Stimulated activated CD8-positive, alpha-beta memory T cell treated with anti-CD3 and anti-CD28 coated beads, Interleukin-4, amount 100 ng/mL, for 48 hours (primary cell): ENCODE data around the gene CADM1.

ENCODE experiments used
- DNase-seq: peaks from one replicate; pipeline ENCODE4 v3.0.0-alpha.2; 2020

Gene CADM1

GRCh38 chr11:115504276-115505158 is at the start of gene CADM1:
Gene CADM1 (minus strand): TSS chr11:115504415.
- DNase-seq: peak; percentile 85

GRCh38 chr11:115552773-115553438 is 48.7 kb upstream of the CADM1 start:
- no peak for DNase-seq

GRCh38 chr11:115552151-115552772 is 48.0 kb upstream of the CADM1 start:
- no peak for DNase-seq

- no peak for DNase-seq
These were observed 46.3 kb upstream of the CADM1 start for GRCh38 chr11:115550291-115551059.

GRCh38 chr11:115548878-115549528 is 44.8 kb upstream of the CADM1 start:
- no peak for DNase-seq

- DNase-seq: no peak
These were observed 41.5 kb upstream of the CADM1 start for GRCh38 chr11:115545581-115546210.

- DNase-seq: no peak
These were observed 40.3 kb upstream of the CADM1 start for GRCh38 chr11:115544422-115544948.

GRCh38 chr11:115541518-115541917 is 37.3 kb upstream of the CADM1 start:
- no peak for DNase-seq

GRCh38 chr11:115539844-115540243 is 35.6 kb upstream of the CADM1 start:
- DNase-seq: no peak

GRCh38 chr11:115535781-115536180 is 31.6 kb upstream of the CADM1 start:
- no peak for DNase-seq

GRCh38 chr11:115530752-115531151 is 26.5 kb upstream of the CADM1 start:
- DNase-seq: no peak

- DNase-seq: no peak
These were observed 24.0 kb upstream of the CADM1 start for GRCh38 chr11:115528225-115528624.

GRCh38 chr11:115527534-115528125 is 23.4 kb upstream of the CADM1 start:
- DNase-seq: no peak

- no peak for DNase-seq
These were observed 21.4 kb upstream of the CADM1 start for GRCh38 chr11:115525531-115526006.

- no peak for DNase-seq
These were observed 20.4 kb upstream of the CADM1 start for GRCh38 chr11:115524572-115524971.

GRCh38 chr11:115523727-115524399 is 19.6 kb upstream of the CADM1 start:
- no peak for DNase-seq

GRCh38 chr11:115522302-115522701 is 18.1 kb upstream of the CADM1 start:
- DNase-seq: no peak

GRCh38 chr11:115521825-115522224 is 17.6 kb upstream of the CADM1 start:
- no peak for DNase-seq

GRCh38 chr11:115518983-115519628 is 14.9 kb upstream of the CADM1 start:
- no peak for DNase-seq
